ENCODE measurements around the gene PRADC1. TPM values are rescaled to one million over a fixed set of nuclear protein-coding genes. Genes with fewer than 3 reads are reported as not detected.

PRADC1 gene
- total and polyA plus RNA-seq, 2 donors (not counting 1 experiment from before 2014, with no cell fraction given) = 2.3 to 4.6 TPM

DNA sequence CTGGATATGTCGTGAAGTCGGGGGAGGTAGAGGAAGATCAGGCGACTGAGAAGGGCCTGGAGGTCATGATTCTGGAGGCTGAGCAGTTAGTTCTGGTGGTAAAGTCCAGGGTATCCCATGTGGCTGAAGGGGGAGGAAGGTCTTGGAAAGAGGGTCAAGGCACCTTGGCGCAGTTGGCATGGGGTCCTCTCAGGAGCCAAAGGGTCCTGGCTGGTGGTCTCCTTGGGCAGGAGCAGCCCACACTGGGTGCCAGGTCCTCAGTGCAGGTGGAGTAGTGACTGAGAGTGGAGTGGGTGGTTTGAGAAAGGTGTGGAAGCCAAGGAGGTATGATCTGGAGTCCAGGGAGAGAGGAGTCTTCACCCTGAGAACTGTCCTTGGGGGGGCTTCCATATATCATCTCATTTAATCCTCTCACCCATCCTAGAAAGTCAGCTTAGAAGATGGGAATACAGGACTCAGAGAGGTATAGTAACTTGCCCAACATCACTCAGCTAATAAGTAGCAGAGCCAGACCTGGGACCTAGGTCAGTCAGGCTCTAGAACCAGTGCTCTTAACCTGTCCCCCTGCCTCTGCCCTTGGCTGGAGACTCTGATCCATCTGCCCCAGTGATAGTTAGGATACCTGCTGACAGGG is 26.8 kb upstream of the PRADC1 start:
- intact Hi-C loops (cut with micrococcal nuclease) = no loop called here
- no peaks in the 10 kb centered on the region for H3K4me1 Mint-ChIP-seq
- no peaks in the 10 kb centered on the region for H3K79me2 ChIP-seq (ENCODE audit: control insufficient read depth, insufficient read depth, low read length)
- H3K27me3 Mint-ChIP-seq = no peaks in the 10 kb centered on the region
- ATAC-seq (ENCODE audit: low read depth) (no peak), DNase-seq (no peak)
- no peak overlapping the region for H3K27ac Mint-ChIP-seq
- no peaks in the 10 kb centered on the region for H3K9me3 ChIP-seq (ENCODE audit: control extremely low read depth in 1 of 3, control insufficient read depth in 2 of 3, insufficient read depth in 1 of 3, low read length in 2 of 3)
- no peak overlapping the region for H3K9ac ChIP-seq (ENCODE audit: low read length)
- no peaks in the 10 kb centered on the region for H3K4me1 ChIP-seq (ENCODE audit: control insufficient read depth in 2 of 2, insufficient read depth in 2 of 2, low read length in 2 of 2)
- no peak overlapping the region for H3K4me3 ChIP-seq (ENCODE audit: control extremely low read depth in 1 of 5, extremely low read depth in 1 of 5, insufficient read depth in 1 of 5, low read depth in 2 of 5, low read length in 4 of 5)
- H4K20me1 ChIP-seq (ENCODE audit: control insufficient read depth, insufficient read depth, low read length, poor library complexity, severe bottlenecking) = no peaks in the 10 kb centered on the region
- no peak overlapping the region for H3K4me3 Mint-ChIP-seq
- H3K36me3 ChIP-seq (replicated peaks in 1 of 2; ENCODE audit: control extremely low read depth in 1 of 2, control insufficient read depth in 1 of 2, extremely low read depth in 1 of 2, insufficient read depth in 2 of 2, low read length in 1 of 2) = peaks cover 0 to 30% of the 10 kb centered on the region in 2 experiments
- TF ChIP-seq EZH2 (IDR thresholded peaks at IDR 0.05; ENCODE audit: borderline replicate concordance, insufficient read depth, low read depth, low read length, poor library complexity, severe bottlenecking) = no peak
- TF ChIP-seq, protein P1, sequence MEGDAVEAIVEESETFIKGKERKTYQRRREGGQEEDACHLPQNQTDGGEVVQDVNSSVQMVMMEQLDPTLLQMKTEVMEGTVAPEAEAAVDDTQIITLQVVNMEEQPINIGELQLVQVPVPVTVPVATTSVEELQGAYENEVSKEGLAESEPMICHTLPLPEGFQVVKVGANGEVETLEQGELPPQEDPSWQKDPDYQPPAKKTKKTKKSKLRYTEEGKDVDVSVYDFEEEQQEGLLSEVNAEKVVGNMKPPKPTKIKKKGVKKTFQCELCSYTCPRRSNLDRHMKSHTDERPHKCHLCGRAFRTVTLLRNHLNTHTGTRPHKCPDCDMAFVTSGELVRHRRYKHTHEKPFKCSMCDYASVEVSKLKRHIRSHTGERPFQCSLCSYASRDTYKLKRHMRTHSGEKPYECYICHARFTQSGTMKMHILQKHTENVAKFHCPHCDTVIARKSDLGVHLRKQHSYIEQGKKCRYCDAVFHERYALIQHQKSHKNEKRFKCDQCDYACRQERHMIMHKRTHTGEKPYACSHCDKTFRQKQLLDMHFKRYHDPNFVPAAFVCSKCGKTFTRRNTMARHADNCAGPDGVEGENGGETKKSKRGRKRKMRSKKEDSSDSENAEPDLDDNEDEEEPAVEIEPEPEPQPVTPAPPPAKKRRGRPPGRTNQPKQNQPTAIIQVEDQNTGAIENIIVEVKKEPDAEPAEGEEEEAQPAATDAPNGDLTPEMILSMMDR (IDR thresholded peaks at IDR 0.05) = no peak
- 82% methylated on average over 4 of the region's 4 CpGs for WGBS (ENCODE audit: insufficient coverage)
- ChIA-PET POLR2A (no interaction called here), CTCF (no interaction called here)
- H3K4me2 ChIP-seq (replicated peaks; ENCODE audit: low read depth, low read length, poor library complexity, severe bottlenecking) = no peak overlapping the region
- H3K27ac ChIP-seq (ENCODE audit: low read length in 2 of 2) = no peak overlapping the region
- H3K9me3 Mint-ChIP-seq (ENCODE audit: insufficient read depth) = no peaks in the 10 kb centered on the region
- H3K27me3 ChIP-seq (replicated peaks in 1 of 4; ENCODE audit: control extremely low read depth in 1 of 4, control insufficient read depth in 3 of 4, insufficient read depth in 4 of 4, low read length in 3 of 4) = no peaks in the 10 kb centered on the region
- no peak overlapping the region for H2AFZ ChIP-seq (ENCODE audit: insufficient read depth, low read depth, low read length, poor library complexity, severe bottlenecking)

DNA sequence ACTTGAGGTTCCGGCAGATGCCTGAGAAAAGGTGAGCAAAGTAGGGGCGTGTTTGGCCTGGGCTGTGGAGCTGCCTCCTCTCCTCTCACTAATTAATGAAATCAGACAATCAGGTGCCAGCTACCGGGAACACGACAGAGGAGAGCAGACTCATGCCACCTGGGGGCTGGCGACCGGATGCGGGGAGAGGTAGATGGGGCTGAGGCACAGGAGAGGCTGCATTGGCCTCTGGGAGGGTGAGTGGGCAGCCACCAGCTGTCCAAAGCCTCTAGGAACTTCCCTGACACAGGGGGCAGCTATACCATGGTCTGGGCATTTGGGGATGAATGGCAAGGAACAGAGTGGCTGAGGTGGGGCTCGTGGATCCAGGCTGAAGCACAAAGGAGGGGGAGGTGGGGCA is 26.2 kb upstream of the PRADC1 start:
- H3K4me2 ChIP-seq (replicated peaks; ENCODE audit: low read depth, low read length, poor library complexity, severe bottlenecking) = no peak overlapping the region
- Mint-ChIP-seq H3K4me3 (no peak overlapping the region), H3K27me3 (no peaks in the 10 kb centered on the region), H3K9me3 (ENCODE audit: insufficient read depth) (no peaks in the 10 kb centered on the region), H3K27ac (no peak overlapping the region), H3K4me1 (no peaks in the 10 kb centered on the region)
- POLR2A ChIA-PET = no interaction called here
- ATAC-seq (ENCODE audit: low read depth) (no peak), DNase-seq (no peak)
- 94% methylated on average over 6 of the region's 8 CpGs for WGBS (ENCODE audit: insufficient coverage)
- no peak overlapping the region for H3K27ac ChIP-seq (ENCODE audit: low read length in 2 of 2)
- no peak overlapping the region for H3K9ac ChIP-seq (ENCODE audit: low read length)
- no peaks in the 10 kb centered on the region for H3K27me3 ChIP-seq (replicated peaks in 1 of 4; ENCODE audit: control extremely low read depth in 1 of 4, control insufficient read depth in 3 of 4, insufficient read depth in 4 of 4, low read length in 3 of 4)
- H2AFZ ChIP-seq (ENCODE audit: insufficient read depth, low read depth, low read length, poor library complexity, severe bottlenecking) = no peak overlapping the region
- no peak for TF ChIP-seq EZH2 (IDR thresholded peaks at IDR 0.05; ENCODE audit: borderline replicate concordance, insufficient read depth, low read depth, low read length, poor library complexity, severe bottlenecking)
- TF ChIP-seq, protein P1 (IDR thresholded peaks at IDR 0.05) = no peak
- CTCF ChIA-PET = no interaction called here
- no peaks in the 10 kb centered on the region for H4K20me1 ChIP-seq (ENCODE audit: control insufficient read depth, insufficient read depth, low read length, poor library complexity, severe bottlenecking)
- no peak overlapping the region for H3K4me3 ChIP-seq (ENCODE audit: control extremely low read depth in 1 of 5, extremely low read depth in 1 of 5, insufficient read depth in 1 of 5, low read depth in 2 of 5, low read length in 4 of 5)
- H3K79me2 ChIP-seq (ENCODE audit: control insufficient read depth, insufficient read depth, low read length) = no peaks in the 10 kb centered on the region
- no peaks in the 10 kb centered on the region for H3K4me1 ChIP-seq (ENCODE audit: control insufficient read depth in 2 of 2, insufficient read depth in 2 of 2, low read length in 2 of 2)
- peaks cover 0 to 30% of the 10 kb centered on the region in 2 experiments for H3K36me3 ChIP-seq (replicated peaks in 1 of 2; ENCODE audit: control extremely low read depth in 1 of 2, control insufficient read depth in 1 of 2, extremely low read depth in 1 of 2, insufficient read depth in 2 of 2, low read length in 1 of 2)
- intact Hi-C loops (cut with micrococcal nuclease) = no loop called here
- no peaks in the 10 kb centered on the region for H3K9me3 ChIP-seq (ENCODE audit: control extremely low read depth in 1 of 3, control insufficient read depth in 2 of 3, insufficient read depth in 1 of 3, low read length in 2 of 3)

Data from B cell (primary cell).